Heart right ventricle (tissue), 16 donors: ENCODE results near the gene EFEMP2. TPM values are rescaled to one million over a fixed set of nuclear protein-coding genes. Genes with fewer than 3 reads are reported as not detected.
A peak's percentile ranks its signal among the peaks of the same experiment; 100 is the strongest.

Experiments
- ATAC-seq, 8 donors: fragments of 200-7000 bp; cut with Tn5 transposase; one replicate each; pipeline ENCODE4 v1.9.1; 2020; ENCODE audit warnings: mild to moderate bottlenecking in 8 of 8, moderate library complexity in 8 of 8, moderate number of reproducible peaks in 1 of 8
- DNase-seq, 2 donors: peaks; one replicate each; pipeline ENCODE4 v3.0.0-alpha.2; 2020
- H3K27ac ChIP-seq, 10 donors: fragments of 200-600 bp; sonication (generic) in 2 of 10; one replicate each; pipeline versions ENCODE4 v1.5.0 to v1.8.0; 2020 to 2022; ENCODE audit warnings: mild to moderate bottlenecking in 3 of 10
- H3K27me3 ChIP-seq, 7 donors: fragments of 200-600 bp; one replicate each; pipeline ENCODE4 v1.8.0; 2021 to 2022; ENCODE audit warnings: mild to moderate bottlenecking in 2 of 7
- H3K36me3 ChIP-seq, 9 donors: fragments of 200-600 bp; sonication (generic) in 1 of 9; one replicate each; pipeline versions ENCODE4 v1.5.0 to v1.8.0; 2020 to 2022; ENCODE audit warnings: mild to moderate bottlenecking in 2 of 9
- H3K4me1 ChIP-seq, 9 donors: fragments of 200-600 bp; sonication (generic) in 1 of 9; one replicate each; pipeline versions ENCODE4 v1.5.0 to v1.8.0; 2020 to 2022; ENCODE audit warnings: mild to moderate bottlenecking in 4 of 9
- H3K4me3 ChIP-seq, 10 donors: fragments of 200-600 bp; sonication (generic) in 2 of 10; one replicate each; pipeline versions ENCODE4 v1.5.0 to v1.8.0; 2020 to 2022; ENCODE audit warnings: mild to moderate bottlenecking in 7 of 10, moderate library complexity in 2 of 10
- H3K9me3 ChIP-seq, 11 donors: fragments of 200-600 bp in 10 of 11; sonication (generic) in 2 of 11; one replicate each; pipeline versions ENCODE4 v1.5.0 to v1.8.0; 2013 to 2022; ENCODE audit warnings: mild to moderate bottlenecking in 2 of 11, control low read depth in 1 of 11, moderate library complexity in 1 of 11
- CTCF ChIP-seq, 9 donors: fragments of 200-600 bp; sonication (generic) in 2 of 9; IDR thresholded peaks; one replicate each; pipeline versions ENCODE4 v1.5.0 to v1.8.0; 2021 to 2022; ENCODE audit warnings: antibody characterized with exemption in 9 of 9, mild to moderate bottlenecking in 5 of 9, moderate library complexity in 1 of 9
- WGBS, 2 donors: extraction: QIAGEN DNeasy Blood & Tissue Kit; methylation state at CpG; one replicate each; pipeline ENCODE4 v1.1.7; 2013; ENCODE audit warnings: inconsistent platforms in 1 of 2; 5-methylcytosine and 5-hydroxymethylcytosine counted together
- intact Hi-C, 10 donors: fragments of 100-400 bp; cut with DNase I; formaldehyde crosslinking; loops; one replicate each; pipeline versions ENCODE4 v1.11.1 to v1.14.2; 2022
- polyA plus RNA-seq, 2 donors: library from polyadenylated mRNA; stranded (reverse); fragments of 200-250 nt; gene quantifications; one replicate each; pipeline ENCODE4 v1.2.3, GENCODE V29; 2013
- total RNA-seq, 10 donors: library from RNA; stranded (reverse); fragmentation: NEBNext Ultra II Directional in 3 of 10; extraction: Animal tissue kit (Norgen Biotek cat#: 25700) in 3 of 10; gene quantifications; one replicate each; pipeline versions ENCODE4 v1.2.1 to v1.2.4, GENCODE V29; 2021 to 2023
- donor health status: Arrhythmogenic right ventricular cardiomyopathy.
- donor health status: ischemic (EF 13 %, LVEDD 7.1; RV severe dilation, severe dysfunction).
- donor health status: healthy with polysubstance abuse.
- donor health status: DM: no; HTN: yes; CAD: no.
- donor health status: DM: no; HTN: no; CAD: no.
- donor health status: ischemic (EF 25% LVEDD 6.9; RV normal size, moderate dysfunction).
- donor health status: ischemic (EF 25% LVEDD 5.7; RV mildly dilated, moderate dysfunction).
- donor health status: healthy.
- donor health status: DM: yes; HTN: yes; CAD: no.
- donor health status: Ischemic cardiomyopathy.
- donor health status: ischemic (EF 35%, LVEDD 5.7; RV mildly dilated, moderate dysfunction).
- donor health status: nonischemic (EF 11% LVEDD 7.7; RV severe dilation, severe dysfunction).
- donor health status: DM: yes; HTN: yes; CAD: no.
- donor health status: PGD.
- donor health status: ischemic (EF 29% LVEDD 5.4; RV normal size, mild dysfunction).
- donor health status: nonischemic (EF 23%, LVEDD 6.1; RV moderate dilation, normal function).

The EFEMP2 gene
- total and polyA plus RNA-seq, 12 donors = 54.8 to 133 (median 89.6) TPM

GRCh38 chr11:65886826-65887722 lies 14.5 kb upstream of the EFEMP2 start:
- Histone ChIP-seq H3K27ac (peak overlapping the region in 9 of 10 donors; percentile 91 to 100 (median 98)), H3K36me3 (peaks cover 0 to 50% (median 19%) of the 10 kb centered on the region in 9 donors), H3K4me3 (peak overlapping the region in 9 of 10 donors; percentile 48 to 98 (median 77)), H3K27me3 (no peaks in the 10 kb centered on the region), H3K4me1 (peaks cover 15 to 57% (median 44%) of the 10 kb centered on the region in 9 donors), H3K9me3 (no peaks in the 10 kb centered on the region)
- ATAC-seq (no peak), DNase-seq (no peak)
- no peak for TF ChIP-seq CTCF (IDR thresholded peaks at IDR 0.05)
- 79 to 81% methylated on average over 14 of the region's 14 CpGs for WGBS, 2 donors
- intact Hi-C loops = loop anchor here in 7 of 10 donors (5.0 to 10.0 kb wide), 3 partner anchors 75 to 172 kb away; partner anchors contain the start of genes SART1 (in 6 of the 7) and KAT5 (in 1 of the 7)

GRCh38 chr11:65885808-65886536 lies 13.4 kb upstream of the EFEMP2 start:
- intact Hi-C loops = loop anchor here in 7 of 10 donors (2.0 to 10.0 kb wide), 4 partner anchors 76 to 171 kb away; partner anchors contain the start of genes SART1 (in 6 of the 7) and KAT5 (in 1 of the 7)
- Histone ChIP-seq H3K9me3 (no peaks in the 10 kb centered on the region), H3K27me3 (no peaks in the 10 kb centered on the region), H3K4me1 (peaks cover 14 to 46% (median 35%) of the 10 kb centered on the region in 9 donors), H3K4me3 (no peak overlapping the region), H3K36me3 (peaks cover 0 to 55% (median 19%) of the 10 kb centered on the region in 9 donors), H3K27ac (peak overlapping the region in 1 of 10 donors; percentile 96)
- 92 to 94% methylated on average over 12 of the region's 12 CpGs for WGBS, 2 donors
- no peak for DNase-seq
- ATAC-seq = no peak
- no peak for TF ChIP-seq CTCF (IDR thresholded peaks at IDR 0.05)

GRCh38 chr11:65885231-65885630 lies 12.6 kb upstream of the EFEMP2 start:
- intact Hi-C loops = loop anchor here in 7 of 10 donors (2.0 to 10.0 kb wide), 4 partner anchors 77 to 170 kb away; partner anchors contain the start of genes SART1 (in 6 of the 7) and KAT5 (in 1 of the 7)
- 91 to 93% methylated on average over 7 of the region's 7 CpGs for WGBS, 2 donors
- no peak for ATAC-seq
- no peak for TF ChIP-seq CTCF (IDR thresholded peaks at IDR 0.05)
- no peak for DNase-seq
- Histone ChIP-seq H3K4me1 (peaks cover 14 to 45% (median 35%) of the 10 kb centered on the region in 9 donors), H3K36me3 (peaks cover 0 to 55% (median 19%) of the 10 kb centered on the region in 9 donors), H3K9me3 (no peaks in the 10 kb centered on the region), H3K27me3 (no peaks in the 10 kb centered on the region), H3K4me3 (no peak overlapping the region), H3K27ac (peak overlapping the region in 2 of 10 donors; percentile 23 to 31)

- peak; percentile 97 to 100 (median 98) for TF ChIP-seq CTCF (IDR thresholded peaks at IDR 0.05)
- DNase-seq = peak; percentile 68 to 83
- peak overlapping the region in 2 of 10 donors; percentile 23 to 31 for H3K27ac ChIP-seq
These were observed 12.1 kb upstream of the EFEMP2 start for GRCh38 chr11:65884716-65885092.

More at GRCh38 chr11:65884716-65885092, 12.1 kb upstream of the EFEMP2 start:
- H3K9me3 ChIP-seq = no peaks in the 10 kb centered on the region
- no peak overlapping the region for H3K4me3 ChIP-seq
- peaks cover 0 to 55% (median 19%) of the 10 kb centered on the region in 9 donors for H3K36me3 ChIP-seq
- WGBS, 2 donors = 23 to 24% methylated on average over 9 of the region's 9 CpGs
- ATAC-seq = peak in 2 of 8 donors; percentile 20 to 25
- peaks cover 8 to 41% (median 30%) of the 10 kb centered on the region in 9 donors for H3K4me1 ChIP-seq
- intact Hi-C loops = loop anchor here (1.0 to 10.0 kb wide), 6 partner anchors 78 to 170 kb away; partner anchors contain the start of genes SART1 (in 6 of the 10) and KAT5 (in 1 of the 10)
- H3K27me3 ChIP-seq = no peaks in the 10 kb centered on the region
